ENCODE results near the gene PLLP.

Gene PLLP

DNA sequence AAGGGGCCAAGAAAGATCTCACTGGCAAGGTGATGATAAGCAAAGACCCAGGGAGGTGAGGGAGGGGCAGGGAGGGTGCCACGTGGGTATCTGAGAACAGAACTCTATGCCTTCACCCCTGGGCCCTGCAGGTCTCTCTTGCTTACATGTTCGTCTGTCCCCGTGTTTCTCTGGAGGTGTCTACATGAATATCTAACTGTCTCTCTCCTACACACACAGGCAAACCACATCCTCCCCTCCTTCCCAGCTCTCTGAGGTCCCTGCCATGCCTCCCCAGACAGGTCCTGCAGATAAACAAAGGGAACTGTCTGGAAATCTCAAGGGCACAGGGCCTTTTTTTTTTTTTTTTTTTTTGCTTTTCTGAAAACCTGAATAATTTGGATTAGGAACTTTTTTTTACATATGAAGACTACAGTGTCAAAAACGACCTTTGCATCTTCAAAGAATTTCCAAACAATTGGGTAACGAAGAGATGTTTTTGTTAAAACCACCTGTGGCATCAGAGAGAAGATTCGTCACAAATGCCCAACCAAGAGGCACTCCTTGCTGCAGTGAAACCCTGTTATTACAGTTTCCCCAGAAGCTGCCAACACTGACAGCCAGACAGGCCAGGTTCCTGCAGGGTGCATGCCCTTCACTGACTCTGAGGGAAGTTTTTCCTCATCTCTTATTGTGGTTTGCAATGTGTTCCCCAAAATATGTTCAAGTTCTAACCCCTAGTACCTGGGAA lies 17.8 kb downstream of the PLLP start:
- no peak for DNase-seq (ENCODE audit: low spot score)
- Histone ChIP-seq H3K27ac (no peak overlapping the region), H3K4me3 (peak overlapping the region; percentile 15)
- TF ChIP-seq, protein P1, sequence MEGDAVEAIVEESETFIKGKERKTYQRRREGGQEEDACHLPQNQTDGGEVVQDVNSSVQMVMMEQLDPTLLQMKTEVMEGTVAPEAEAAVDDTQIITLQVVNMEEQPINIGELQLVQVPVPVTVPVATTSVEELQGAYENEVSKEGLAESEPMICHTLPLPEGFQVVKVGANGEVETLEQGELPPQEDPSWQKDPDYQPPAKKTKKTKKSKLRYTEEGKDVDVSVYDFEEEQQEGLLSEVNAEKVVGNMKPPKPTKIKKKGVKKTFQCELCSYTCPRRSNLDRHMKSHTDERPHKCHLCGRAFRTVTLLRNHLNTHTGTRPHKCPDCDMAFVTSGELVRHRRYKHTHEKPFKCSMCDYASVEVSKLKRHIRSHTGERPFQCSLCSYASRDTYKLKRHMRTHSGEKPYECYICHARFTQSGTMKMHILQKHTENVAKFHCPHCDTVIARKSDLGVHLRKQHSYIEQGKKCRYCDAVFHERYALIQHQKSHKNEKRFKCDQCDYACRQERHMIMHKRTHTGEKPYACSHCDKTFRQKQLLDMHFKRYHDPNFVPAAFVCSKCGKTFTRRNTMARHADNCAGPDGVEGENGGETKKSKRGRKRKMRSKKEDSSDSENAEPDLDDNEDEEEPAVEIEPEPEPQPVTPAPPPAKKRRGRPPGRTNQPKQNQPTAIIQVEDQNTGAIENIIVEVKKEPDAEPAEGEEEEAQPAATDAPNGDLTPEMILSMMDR (IDR thresholded peaks at IDR 0.05), result no peak

DNA sequence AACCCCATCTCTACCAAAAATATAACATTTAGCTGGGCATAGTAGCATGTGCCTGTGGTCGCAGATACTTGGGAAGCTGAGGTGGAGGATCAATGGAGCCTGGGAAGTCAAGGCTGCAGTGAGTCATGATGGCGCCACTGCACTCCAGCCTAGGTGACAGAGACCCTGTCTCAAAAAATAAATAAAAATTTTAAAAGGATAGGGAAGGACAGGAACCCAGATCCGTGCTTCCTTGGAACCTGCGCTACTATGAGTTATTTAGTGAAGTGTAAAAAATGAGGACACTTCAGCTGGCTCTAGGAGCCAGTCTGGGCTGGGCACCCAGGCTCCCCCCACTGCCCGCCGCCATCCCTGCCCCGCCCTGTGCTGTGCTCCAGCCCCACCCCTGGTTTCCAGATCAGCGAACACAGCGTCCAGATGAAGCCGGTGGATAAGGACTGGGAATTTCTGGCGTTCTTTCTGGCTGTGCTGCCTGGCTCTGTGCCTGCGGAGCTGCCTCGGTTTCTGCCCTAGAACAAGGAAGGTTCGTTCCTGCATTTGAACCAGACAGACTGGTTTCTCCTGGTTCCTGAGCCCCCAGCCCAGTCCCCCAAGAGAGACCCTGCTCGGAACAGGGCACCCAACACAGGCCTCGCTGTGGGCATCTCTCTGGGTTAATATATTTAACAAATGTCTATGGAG lies 18.5 kb downstream of the PLLP start:
- Histone ChIP-seq H3K4me3 (peak overlapping the region; percentile 15), H3K27ac (no peak overlapping the region)
- DNase-seq (ENCODE audit: low spot score), result no peak
- TF ChIP-seq, protein P1 (IDR thresholded peaks at IDR 0.05), result no peak

DNA sequence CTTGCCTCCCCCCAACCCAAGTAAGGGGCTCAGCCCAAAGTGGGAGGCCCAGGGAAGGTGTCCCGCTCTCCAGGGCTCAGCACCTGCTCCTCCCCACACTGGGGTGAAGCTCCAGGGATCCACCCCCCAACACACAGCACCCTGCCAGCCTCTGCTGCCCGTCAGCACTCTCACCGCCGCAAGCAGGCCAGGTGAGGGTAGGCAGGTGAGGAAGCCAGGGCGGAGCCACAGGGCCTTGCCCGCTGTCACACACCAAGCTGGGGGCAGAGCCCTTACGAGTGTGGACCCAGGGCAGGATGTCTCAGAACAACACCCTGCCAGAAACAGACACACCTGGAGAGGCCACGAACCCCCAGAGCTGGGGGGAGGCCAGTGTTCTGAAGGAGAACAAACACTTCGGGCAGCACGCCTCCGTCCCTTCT lies 19.5 kb downstream of the PLLP start:
- TF ChIP-seq, protein P1 (IDR thresholded peaks at IDR 0.05), result no peak
- Histone ChIP-seq H3K4me3 (no peak overlapping the region), H3K27ac (no peak overlapping the region)
- DNase-seq (ENCODE audit: low spot score), result no peak

DNA sequence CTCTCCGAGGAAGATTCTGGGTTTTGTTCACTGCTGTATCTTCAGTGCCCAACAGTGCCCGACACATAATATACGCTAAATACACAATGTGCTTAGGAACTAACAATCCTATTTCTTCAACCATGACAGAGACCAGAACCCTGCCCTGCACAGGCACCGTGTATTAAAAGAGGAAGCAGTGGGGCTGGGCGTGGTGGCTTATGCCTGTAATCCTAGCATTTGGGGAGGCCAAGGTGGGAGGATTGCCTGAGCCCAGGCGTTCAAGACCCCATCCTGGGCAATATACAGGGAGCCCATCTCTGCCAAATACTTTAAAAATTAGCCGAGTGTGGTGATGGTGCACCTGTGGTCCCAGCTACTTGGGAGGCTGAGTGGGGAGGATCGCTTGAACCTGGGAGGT lies 20.1 kb downstream of the PLLP start:
- TF ChIP-seq, protein P1 (IDR thresholded peaks at IDR 0.05), result no peak
- H3K27ac ChIP-seq, result no peak overlapping the region
- peak; percentile 16 for DNase-seq (ENCODE audit: low spot score)
- no peak overlapping the region for H3K4me3 ChIP-seq

DNA sequence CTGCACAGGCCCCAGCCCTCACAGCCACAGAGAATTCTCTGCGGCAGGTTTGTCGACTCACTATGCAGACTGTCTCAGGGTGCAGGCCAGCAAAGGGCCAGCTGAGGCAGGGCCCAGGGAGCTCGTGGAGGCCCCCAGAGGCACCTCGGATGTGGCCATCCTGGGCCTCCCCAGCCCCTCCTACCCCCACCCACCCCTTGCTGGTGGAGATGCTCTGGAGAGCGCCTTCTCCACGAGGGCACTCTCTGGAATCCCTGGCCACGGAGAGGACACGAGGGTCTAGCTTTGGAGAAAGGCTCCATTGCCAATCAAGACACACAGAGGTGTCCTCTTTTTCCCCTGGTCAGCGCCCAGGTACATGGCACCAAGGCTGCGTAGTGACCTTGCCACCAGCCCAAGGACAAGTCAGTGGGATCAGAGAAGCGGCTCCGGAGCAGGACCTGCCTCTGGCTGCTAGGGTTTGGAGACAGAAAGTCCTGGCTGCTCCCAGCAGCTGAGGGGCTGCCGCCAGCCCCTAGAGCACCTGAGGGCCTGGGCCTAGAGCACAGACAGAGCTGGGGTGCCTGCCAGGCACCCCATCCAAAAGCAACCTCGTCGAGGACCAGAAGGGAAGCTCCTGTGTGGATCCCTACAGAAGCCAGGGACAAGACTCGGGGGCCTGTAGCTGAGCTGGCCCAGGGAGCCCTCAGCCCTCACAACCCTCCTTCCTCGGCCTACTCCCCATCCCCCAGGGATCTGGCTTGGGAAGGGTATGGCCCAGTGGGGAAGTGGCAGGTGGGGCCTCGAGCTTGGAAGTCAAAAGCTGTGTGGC lies 20.7 kb downstream of the PLLP start:
- peak; percentile 46 for DNase-seq (ENCODE audit: low spot score)
- H3K4me3 ChIP-seq, result no peak overlapping the region
- TF ChIP-seq, protein P1 (IDR thresholded peaks at IDR 0.05), result no peak
- no peak overlapping the region for H3K27ac ChIP-seq

DNA sequence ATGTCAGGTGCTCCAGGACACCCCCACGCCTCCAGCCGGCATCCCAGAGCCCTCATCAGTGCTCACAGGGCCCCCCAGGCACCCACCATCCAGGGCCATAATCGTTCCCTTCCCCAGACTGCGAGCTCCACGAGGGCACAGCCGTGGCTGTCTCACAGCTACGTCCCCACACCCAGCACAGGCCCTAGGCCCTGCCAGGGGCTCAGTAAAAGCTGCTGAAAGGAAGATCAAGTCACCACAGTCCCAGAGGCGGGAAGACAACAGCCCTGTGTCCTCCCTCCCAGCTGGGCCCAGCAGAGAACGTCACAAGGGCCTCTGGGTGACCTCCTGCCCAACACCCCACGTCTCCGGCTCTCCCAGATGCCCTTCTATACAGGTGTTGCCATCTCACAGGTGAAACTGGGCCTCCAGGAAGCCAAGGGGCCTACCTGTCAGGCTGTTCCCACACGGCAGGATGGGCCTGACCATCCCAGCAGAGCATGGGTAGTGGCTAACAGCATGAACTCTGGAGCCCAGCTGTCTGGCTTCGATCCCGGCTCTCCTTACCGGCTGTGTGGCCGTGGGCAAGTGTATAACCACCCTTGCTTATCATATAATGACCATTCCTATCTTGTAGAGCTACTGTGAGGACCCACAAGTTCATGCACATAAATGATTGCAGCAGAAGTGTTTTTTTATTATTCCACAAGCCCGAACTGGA lies 21.5 kb downstream of the PLLP start:
- no peak overlapping the region for H3K4me3 ChIP-seq
- TF ChIP-seq, protein P1 (IDR thresholded peaks at IDR 0.05), result no peak
- no peak for DNase-seq (ENCODE audit: low spot score)
- H3K27ac ChIP-seq, result no peak overlapping the region

Data from coronary artery (tissue), 2 donors.